Neuronal stem cell (in vitro differentiated cells): ENCODE results near the gene RAB33B.
"Not testable (repeated sequence)": the region's sequence is repeated elsewhere in the genome, so short reads cannot be mapped to it uniquely, and the experiment has no call there.

ENCODE experiments used
- DNase-seq: peaks from one replicate; pipeline ENCODE4 v3.0.0-alpha.2; 2013; ENCODE audit warnings: low spot score
- H2AFZ ChIP-seq: one replicate; pipeline ENCODE4 v1.6.1; 2013; ENCODE audit warnings: mild to moderate bottlenecking, low read length, inconsistent platforms
- H2AK5ac ChIP-seq: 2 replicates; pipeline ENCODE4 v1.6.1; 2013; ENCODE audit warnings: low read depth, mild to moderate bottlenecking, inconsistent platforms, low read length, moderate library complexity, mixed read lengths
- H2BK120ac ChIP-seq: 2 replicates; pipeline ENCODE4 v1.6.1; 2013; ENCODE audit warnings: low read depth, mild to moderate bottlenecking, inconsistent platforms, low read length, moderate library complexity, mixed read lengths
- H2BK12ac ChIP-seq: one replicate; pipeline ENCODE4 v1.6.1; 2013; ENCODE audit warnings: low read length, inconsistent platforms
- H2BK15ac ChIP-seq: 2 replicates; pipeline ENCODE4 v1.6.1; 2013; ENCODE audit warnings: mild to moderate bottlenecking, low read length, inconsistent platforms, mixed read lengths
- H2BK5ac ChIP-seq: one replicate; pipeline ENCODE4 v1.6.1; 2013; ENCODE audit warnings: inconsistent platforms, mild to moderate bottlenecking, low read length, moderate library complexity
- H3K14ac ChIP-seq: one replicate; pipeline ENCODE4 v1.6.1; 2013; ENCODE audit warnings: low read length, inconsistent platforms
- H3K18ac ChIP-seq: 2 replicates; pipeline ENCODE4 v1.6.1; 2013; ENCODE audit warnings: low read length, inconsistent platforms
- H3K23ac ChIP-seq: 2 replicates; pipeline ENCODE4 v1.6.1; 2013; ENCODE audit warnings: low read depth, mild to moderate bottlenecking, mixed read lengths, low read length, inconsistent platforms; ENCODE audit not compliant: poor library complexity
- H3K27ac ChIP-seq: replicated peaks from 3 replicates; pipeline ENCODE4 v1.5.1; 2013; ENCODE audit warnings: low read length, inconsistent platforms
- H3K27me3 ChIP-seq, 3 experiments: 2 replicates each; pipeline ENCODE4 v1.6.1; 2013; ENCODE audit warnings: low read length in 3 of 3, mild to moderate bottlenecking in 2 of 3, inconsistent platforms in 1 of 3, low read depth in 1 of 3, mixed read lengths in 1 of 3, moderate library complexity in 1 of 3; ENCODE audit not compliant: control insufficient read depth in 3 of 3, insufficient read depth in 3 of 3
- H3K36me3 ChIP-seq, 2 donors: replicated peaks in 1 of 2; 2 replicates each; pipeline ENCODE4 v1.6.1; 2013; ENCODE audit warnings: low read length in 2 of 2; ENCODE audit not compliant: control insufficient read depth in 2 of 2, insufficient read depth in 2 of 2
- H3K4ac ChIP-seq: 2 replicates; pipeline ENCODE4 v1.6.1; 2013; ENCODE audit warnings: inconsistent platforms, mild to moderate bottlenecking, low read length, moderate library complexity
- H3K4me1 ChIP-seq, 2 donors: 1 replicate in 1 of 2; 2 replicates in 1 of 2; pipeline ENCODE4 v1.6.1; 2013; ENCODE audit warnings: low read length in 2 of 2, low read depth in 1 of 2; ENCODE audit not compliant: control insufficient read depth in 2 of 2, insufficient read depth in 1 of 2
- H3K4me2 ChIP-seq: one replicate; pipeline ENCODE4 v1.6.1; 2013; ENCODE audit warnings: mild to moderate bottlenecking, low read length, inconsistent platforms; ENCODE audit not compliant: insufficient read depth, poor library complexity, severe bottlenecking
- H3K4me3 ChIP-seq, 2 donors: 2 replicates each; pipeline ENCODE4 v1.5.1; 2013; ENCODE audit warnings: low read length in 2 of 2, mild to moderate bottlenecking in 2 of 2, inconsistent platforms in 1 of 2, moderate library complexity in 1 of 2
- H3K79me1 ChIP-seq: one replicate; pipeline ENCODE4 v1.6.1; 2013; ENCODE audit warnings: low read depth, mild to moderate bottlenecking, inconsistent platforms, low read length, moderate library complexity
- H3K9ac ChIP-seq: one replicate; pipeline ENCODE4 v1.6.1; 2013; ENCODE audit warnings: mild to moderate bottlenecking, low read depth, low read length, inconsistent platforms; ENCODE audit not compliant: poor library complexity
- H3K9me3 ChIP-seq, 2 donors: replicated peaks in 1 of 2; 2 replicates each; pipeline versions ENCODE3 to v1.6.1; 2013; ENCODE audit warnings: low read length in 2 of 2, mild to moderate bottlenecking in 2 of 2, inconsistent platforms in 1 of 2, low read depth in 1 of 2, mixed read lengths in 1 of 2, moderate library complexity in 1 of 2; ENCODE audit not compliant: control insufficient read depth in 2 of 2, insufficient read depth in 1 of 2
- H4K8ac ChIP-seq: one replicate; pipeline ENCODE4 v1.6.1; 2013; ENCODE audit warnings: low read depth, mild to moderate bottlenecking, inconsistent platforms, low read length, moderate library complexity
- H4K91ac ChIP-seq: one replicate; pipeline ENCODE4 v1.6.1; 2013; ENCODE audit warnings: low read length, low read depth, mild to moderate bottlenecking, inconsistent platforms; ENCODE audit not compliant: poor library complexity
- WGBS, 2 donors: extraction: QIAGEN DNeasy Blood & Tissue Kit; methylation state at CpG; one replicate each; pipeline ENCODE4 v1.1.7; 2013; ENCODE audit warnings: missing lambda C conversion rate in 2 of 2, mixed read lengths in 1 of 2; ENCODE audit not compliant: insufficient read length in 2 of 2, insufficient replicate concordance in 1 of 2; ENCODE audit errors: extremely low coverage in 2 of 2; 5-methylcytosine and 5-hydroxymethylcytosine counted together

The RAB33B gene

GRCh38 chr4:139468756-139469155, 14.8 kb downstream of the RAB33B start:
- H2BK15ac ChIP-seq, H3K79me1 ChIP-seq, H2BK120ac ChIP-seq, H3K4me3 ChIP-seq, H3K18ac ChIP-seq, H2AK5ac ChIP-seq, H3K27ac ChIP-seq, H4K8ac ChIP-seq, H4K91ac ChIP-seq, H3K4me1 ChIP-seq, H2BK12ac ChIP-seq, H3K23ac ChIP-seq, H3K9ac ChIP-seq, DNase-seq, H3K4ac ChIP-seq, H3K14ac ChIP-seq, H3K27me3 ChIP-seq, H2AFZ ChIP-seq, H2BK5ac ChIP-seq, H3K4me2 ChIP-seq: not testable (repeated sequence)
- Histone ChIP-seq H3K9me3 (peaks cover 4 to 44% of the 10 kb centered on the region in 2 donors), H3K36me3 (peaks cover 7 to 16% of the 10 kb centered on the region in 2 donors)

GRCh38 chr4:139469216-139469615, 15.3 kb downstream of the RAB33B start:
- H3K4ac ChIP-seq: no peak overlapping the region
- peaks cover 4 to 44% of the 10 kb centered on the region in 2 donors for H3K9me3 ChIP-seq
- no peak overlapping the region for H4K91ac ChIP-seq
- no peak overlapping the region for H3K23ac ChIP-seq
- H3K4me1 ChIP-seq: no peaks in the 10 kb centered on the region
- H3K18ac ChIP-seq: no peak overlapping the region
- H3K4me3 ChIP-seq: no peak overlapping the region
- H3K4me2 ChIP-seq: no peak overlapping the region
- no peak overlapping the region for H2AFZ ChIP-seq
- WGBS, 2 donors: no CpG with 5 or more reads among the region's 2 CpGs
- H3K36me3 ChIP-seq: peaks cover 7 to 18% of the 10 kb centered on the region in 2 donors
- H2BK120ac ChIP-seq: no peak overlapping the region
- H3K14ac ChIP-seq: no peak overlapping the region
- no peak for DNase-seq
- no peak overlapping the region for H3K9ac ChIP-seq
- H2AK5ac ChIP-seq: no peak overlapping the region
- H2BK15ac ChIP-seq: no peak overlapping the region
- H2BK5ac ChIP-seq: no peak overlapping the region
- no peak overlapping the region for H4K8ac ChIP-seq
- peaks cover 2% of the 10 kb centered on the region for H3K79me1 ChIP-seq
- H2BK12ac ChIP-seq: no peak overlapping the region
- H3K27ac ChIP-seq: no peak overlapping the region
- no peaks in the 10 kb centered on the region for H3K27me3 ChIP-seq

GRCh38 chr4:139469869-139470268, 15.9 kb downstream of the RAB33B start:
- Histone ChIP-seq H4K8ac (no peak overlapping the region), H4K91ac (no peak overlapping the region), H3K4ac (no peak overlapping the region), H3K23ac (no peak overlapping the region), H3K79me1 (peaks cover 2% of the 10 kb centered on the region), H3K4me2 (no peak overlapping the region), H3K9me3 (peaks cover 4 to 44% of the 10 kb centered on the region in 2 donors), H3K14ac (no peak overlapping the region), H2BK15ac (no peak overlapping the region), H3K4me3 (no peak overlapping the region), H2AK5ac (no peak overlapping the region), H3K9ac (no peak overlapping the region), H2BK12ac (no peak overlapping the region), H2BK120ac (no peak overlapping the region), H2AFZ (no peak overlapping the region), H3K18ac (no peak overlapping the region), H3K27ac (no peak overlapping the region), H3K27me3 (no peaks in the 10 kb centered on the region), H3K4me1 (no peaks in the 10 kb centered on the region), H2BK5ac (no peak overlapping the region), H3K36me3 (peaks cover 7 to 21% of the 10 kb centered on the region in 2 donors)
- DNase-seq: no peak
- WGBS, 2 donors: no CpG with 5 or more reads among the region's 1 CpG

- Histone ChIP-seq H3K27ac (no peak overlapping the region), H3K79me1 (peaks cover 2% of the 10 kb centered on the region), H3K4ac (no peak overlapping the region), H3K4me1 (no peaks in the 10 kb centered on the region), H2BK5ac (no peak overlapping the region), H3K27me3 (no peaks in the 10 kb centered on the region), H2BK15ac (no peak overlapping the region), H3K14ac (no peak overlapping the region), H3K9ac (no peak overlapping the region), H3K23ac (no peak overlapping the region), H4K8ac (no peak overlapping the region), H3K4me3 (no peak overlapping the region), H3K18ac (no peak overlapping the region), H3K4me2 (no peak overlapping the region), H2AK5ac (no peak overlapping the region), H4K91ac (no peak overlapping the region), H3K36me3 (peaks cover 7 to 21% of the 10 kb centered on the region in 2 donors), H3K9me3 (peaks cover 4 to 44% of the 10 kb centered on the region in 2 donors), H2BK12ac (no peak overlapping the region), H2AFZ (no peak overlapping the region), H2BK120ac (no peak overlapping the region)
- DNase-seq: no peak
Measured at GRCh38 chr4:139470295-139470694, 16.4 kb downstream of the RAB33B start.
